Trophoblast cell (in vitro differentiated cells and primary cell): ENCODE data around the gene PPP2R1B.
"Not testable (repeated sequence)": the region's sequence is repeated elsewhere in the genome, so short reads cannot be mapped to it uniquely, and the experiment has no call there.

Experiments used
- DNase-seq, 2 donors: peaks; one replicate each; pipeline ENCODE4 v3.0.0-alpha.2; 2016
- H2AFZ ChIP-seq: 2 replicates; pipeline ENCODE4 v1.6.1; 2013; ENCODE audit warnings: low read length, moderate library complexity, mild to moderate bottlenecking; ENCODE audit not compliant: insufficient read depth, poor library complexity
- H2AK5ac ChIP-seq: 2 replicates; pipeline ENCODE4 v1.6.1; 2013; ENCODE audit warnings: mild to moderate bottlenecking, low read length
- H2BK120ac ChIP-seq: 2 replicates; pipeline ENCODE4 v1.6.1; 2013; ENCODE audit warnings: low read length, mild to moderate bottlenecking, moderate library complexity; ENCODE audit not compliant: insufficient read depth, poor library complexity
- H2BK12ac ChIP-seq: 2 replicates; pipeline ENCODE4 v1.6.1; 2013; ENCODE audit warnings: mild to moderate bottlenecking, low read length, moderate library complexity
- H2BK5ac ChIP-seq: 2 replicates; pipeline ENCODE4 v1.6.1; 2013; ENCODE audit warnings: low read length, low read depth, moderate library complexity, mild to moderate bottlenecking; ENCODE audit not compliant: poor library complexity
- H3K14ac ChIP-seq: 2 replicates; pipeline ENCODE4 v1.6.1; 2013; ENCODE audit warnings: mild to moderate bottlenecking, low read length
- H3K18ac ChIP-seq: 2 replicates; pipeline ENCODE4 v1.6.1; 2013; ENCODE audit warnings: mild to moderate bottlenecking, low read length
- H3K23ac ChIP-seq: 2 replicates; pipeline ENCODE4 v1.6.1; 2013; ENCODE audit warnings: low read length
- H3K27ac ChIP-seq: 2 replicates; pipeline ENCODE4 v1.5.1; 2013; ENCODE audit warnings: low read depth, mild to moderate bottlenecking, inconsistent platforms, low read length, moderate library complexity
- H3K27me3 ChIP-seq: 2 replicates; pipeline ENCODE4 v1.6.1; 2013; ENCODE audit warnings: inconsistent platforms, mild to moderate bottlenecking, low read length, moderate library complexity; ENCODE audit not compliant: insufficient read depth
- H3K36me3 ChIP-seq, 2 experiments: 1 replicate in 1 of 2; 2 replicates in 1 of 2; pipeline ENCODE4 v1.6.1; 2013; ENCODE audit warnings: low read length in 2 of 2, mild to moderate bottlenecking in 2 of 2, moderate library complexity in 1 of 2; ENCODE audit not compliant: insufficient read depth in 2 of 2, control insufficient read depth in 1 of 2
- H3K4ac ChIP-seq: 2 replicates; pipeline ENCODE4 v1.6.1; 2013; ENCODE audit warnings: low read depth, mild to moderate bottlenecking, low read length, moderate library complexity
- H3K4me1 ChIP-seq, 2 experiments: 1 replicate in 1 of 2; 2 replicates in 1 of 2; pipeline ENCODE4 v1.6.1; 2013; ENCODE audit warnings: low read length in 2 of 2, mild to moderate bottlenecking in 2 of 2, moderate library complexity in 1 of 2; ENCODE audit not compliant: insufficient read depth in 2 of 2, control insufficient read depth in 1 of 2
- H3K4me2 ChIP-seq: 2 replicates; pipeline ENCODE4 v1.6.1; 2013; ENCODE audit warnings: inconsistent platforms, mild to moderate bottlenecking, low read length, moderate library complexity
- H3K4me3 ChIP-seq: 2 replicates; pipeline ENCODE4 v1.5.1; 2013; ENCODE audit warnings: mild to moderate bottlenecking, low read depth, low read length, inconsistent platforms
- H3K79me1 ChIP-seq: one replicate; pipeline ENCODE4 v1.6.1; 2013; ENCODE audit warnings: low read length
- H3K79me2 ChIP-seq: 2 replicates; pipeline ENCODE4 v1.6.1; 2013; ENCODE audit warnings: low read length, mild to moderate bottlenecking; ENCODE audit not compliant: control insufficient read depth, insufficient read depth, poor library complexity
- H3K9ac ChIP-seq: 2 replicates; pipeline ENCODE4 v1.6.1; 2013; ENCODE audit warnings: mild to moderate bottlenecking, low read length
- H3K9me3 ChIP-seq: 2 replicates; pipeline ENCODE4 v1.6.1; 2013; ENCODE audit warnings: low read depth, mild to moderate bottlenecking, control low read depth, inconsistent platforms, low read length; ENCODE audit not compliant: insufficient read depth
- H4K12ac ChIP-seq: 2 replicates; pipeline ENCODE4 v1.6.1; 2013; ENCODE audit warnings: low read depth, mild to moderate bottlenecking, low read length, moderate library complexity
- H4K8ac ChIP-seq: 2 replicates; pipeline ENCODE4 v1.6.1; 2013; ENCODE audit warnings: low read depth, mild to moderate bottlenecking, low read length, moderate library complexity
- H4K91ac ChIP-seq: one replicate; pipeline ENCODE4 v1.6.1; 2013; ENCODE audit warnings: low read depth, mild to moderate bottlenecking, low read length, moderate library complexity
- WGBS: extraction: QIAGEN DNeasy Blood & Tissue Kit; methylation state at CpG from one replicate; pipeline ENCODE4 v1.1.7; 2013; ENCODE audit warnings: missing lambda C conversion rate; ENCODE audit not compliant: insufficient read length, insufficient coverage; ENCODE audit errors: extremely low coverage; 5-methylcytosine and 5-hydroxymethylcytosine counted together

The PPP2R1B gene

DNA sequence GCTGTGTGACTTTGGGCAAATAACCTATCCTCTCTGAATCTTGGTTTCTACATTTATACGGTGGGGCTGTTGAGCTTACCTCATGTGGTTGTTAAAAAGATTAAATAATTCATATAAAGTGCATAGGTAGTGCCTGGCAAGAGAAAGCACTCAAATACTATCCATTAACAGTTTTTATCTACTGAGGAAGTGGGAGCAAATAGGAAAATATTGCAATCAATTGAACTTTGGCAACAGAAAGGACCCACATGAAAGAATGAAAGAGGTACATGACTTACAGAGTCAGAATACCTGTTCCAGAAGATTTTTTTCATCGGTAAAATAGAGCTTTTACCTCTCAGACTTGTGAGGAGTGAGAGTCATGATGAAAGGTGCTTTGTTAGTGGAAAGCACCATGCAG, 6.3 kb upstream of the PPP2R1B start:
- Histone ChIP-seq H3K9me3 (no peaks in the 10 kb centered on the region), H3K27me3 (no peaks in the 10 kb centered on the region), H3K18ac (no peak overlapping the region), H2AK5ac (no peak overlapping the region), H3K4ac (no peak overlapping the region), H4K12ac (no peak overlapping the region), H2AFZ (no peak overlapping the region), H2BK5ac (no peak overlapping the region), H3K79me1 (no peaks in the 10 kb centered on the region), H3K14ac (no peak overlapping the region), H3K79me2 (no peaks in the 10 kb centered on the region), H2BK120ac (no peak overlapping the region), H2BK12ac (no peak overlapping the region), H3K36me3 (no peaks in the 10 kb centered on the region), H4K8ac (no peak overlapping the region), H3K4me1 (no peaks in the 10 kb centered on the region), H3K4me3 (no peak overlapping the region), H3K27ac (no peak overlapping the region), H3K9ac (no peak overlapping the region), H3K4me2 (no peak overlapping the region), H4K91ac (no peak overlapping the region), H3K23ac (no peak overlapping the region)
- WGBS = no CpG with 5 or more reads among the region's 2 CpGs
- no peak for DNase-seq

DNA sequence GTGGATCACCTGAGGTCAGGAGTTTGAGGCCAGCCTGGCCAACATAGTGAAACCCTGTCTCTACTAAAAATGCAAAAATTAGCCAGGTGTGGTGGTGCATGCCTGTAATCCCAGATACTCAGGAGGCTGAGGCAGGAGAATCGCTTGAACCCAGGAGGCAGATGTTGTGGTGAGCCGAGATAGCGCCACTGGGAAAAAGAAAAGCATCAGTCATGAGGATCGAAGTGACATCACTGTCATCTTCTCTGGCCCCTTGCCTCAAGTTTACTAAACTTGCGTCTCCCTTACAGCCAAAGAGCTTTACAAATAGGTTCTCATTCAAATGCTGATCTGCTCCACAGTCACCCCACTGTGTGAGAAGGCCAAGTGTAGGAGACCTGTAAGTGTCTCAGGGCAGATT, 5.0 kb upstream of the PPP2R1B start:
- not testable (repeated sequence) for H3K79me2 ChIP-seq, H3K4me1 ChIP-seq, H3K18ac ChIP-seq, H3K9ac ChIP-seq, H4K91ac ChIP-seq, H3K4ac ChIP-seq, H3K23ac ChIP-seq, H2BK5ac ChIP-seq, H4K12ac ChIP-seq, H3K36me3 ChIP-seq, H2AFZ ChIP-seq, H3K79me1 ChIP-seq, H3K27ac ChIP-seq, H3K27me3 ChIP-seq, H2BK12ac ChIP-seq, H3K9me3 ChIP-seq, DNase-seq, H3K14ac ChIP-seq, H3K4me3 ChIP-seq, H2BK120ac ChIP-seq, H2AK5ac ChIP-seq, H4K8ac ChIP-seq, H3K4me2 ChIP-seq
- no CpG with 5 or more reads among the region's 5 CpGs for WGBS

DNA sequence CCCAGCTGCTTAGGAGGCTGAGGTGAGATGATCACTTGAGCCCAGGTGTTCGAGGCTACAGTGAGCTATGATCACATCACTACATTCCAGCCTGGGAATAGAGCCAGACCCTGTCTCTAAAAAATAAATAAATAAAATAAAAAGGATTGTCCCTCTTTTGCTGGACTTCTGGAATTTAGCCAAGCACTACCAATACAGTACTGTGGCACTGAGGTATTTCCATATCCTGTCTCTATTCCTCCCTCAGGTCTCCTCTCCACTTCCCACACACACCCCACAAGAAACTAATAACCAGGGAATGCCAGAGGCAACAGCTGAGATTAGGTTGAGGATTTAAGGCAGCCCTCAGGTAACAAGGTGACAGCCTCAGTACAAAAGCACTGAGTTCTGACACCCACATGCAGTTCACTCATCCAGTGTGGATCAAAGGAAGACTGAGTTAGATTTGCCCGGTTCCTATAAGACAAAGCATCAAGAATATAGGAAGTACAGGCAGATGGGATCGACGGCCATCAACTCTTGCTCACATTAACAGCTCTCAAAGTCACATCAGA, 4.5 kb upstream of the PPP2R1B start:
- Histone ChIP-seq H3K36me3 (no peaks in the 10 kb centered on the region), H2BK12ac (no peak overlapping the region), H3K4me2 (no peak overlapping the region), H3K4ac (no peak overlapping the region), H3K14ac (no peak overlapping the region), H3K23ac (no peak overlapping the region), H3K79me2 (peaks cover 7% of the 10 kb centered on the region), H3K27me3 (no peaks in the 10 kb centered on the region), H2BK120ac (no peak overlapping the region), H3K79me1 (peaks cover 8% of the 10 kb centered on the region), H4K8ac (no peak overlapping the region), H3K4me3 (no peak overlapping the region), H3K9me3 (no peaks in the 10 kb centered on the region), H2AFZ (no peak overlapping the region), H4K12ac (no peak overlapping the region), H3K27ac (no peak overlapping the region), H2AK5ac (no peak overlapping the region), H3K4me1 (peaks cover 0 to 2% of the 10 kb centered on the region in 2 experiments), H4K91ac (no peak overlapping the region), H3K9ac (no peak overlapping the region), H2BK5ac (no peak overlapping the region), H3K18ac (no peak overlapping the region)
- WGBS = no CpG with 5 or more reads among the region's 4 CpGs
- no peak for DNase-seq

DNA sequence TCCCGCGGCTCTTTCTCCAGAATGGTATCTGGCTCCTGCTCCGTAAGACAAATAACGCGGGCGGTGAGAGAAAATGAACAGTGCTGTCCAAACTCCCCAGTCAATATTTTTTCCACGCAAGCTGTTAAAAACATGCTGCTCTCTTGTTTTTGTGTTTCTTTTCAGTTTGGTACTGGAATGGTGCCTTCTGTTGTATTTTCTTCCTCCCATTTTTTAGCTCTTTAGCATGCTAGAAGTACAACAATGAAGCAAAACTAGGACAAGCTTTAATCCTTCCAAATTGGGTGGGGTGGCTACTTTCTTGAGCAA, 599 bp upstream of the PPP2R1B start:
- Histone ChIP-seq H4K91ac (no peak overlapping the region), H3K4me1 (peaks cover 0 to 2% of the 10 kb centered on the region in 2 experiments), H3K79me2 (peaks cover 8% of the 10 kb centered on the region), H4K8ac (peak overlapping the region; percentile 98), H3K4me3 (peak overlapping the region; percentile 66), H3K36me3 (peaks cover 3 to 13% of the 10 kb centered on the region in 2 experiments), H2AFZ (peak overlapping the region; percentile 94), H3K27me3 (no peaks in the 10 kb centered on the region), H2BK120ac (no peak overlapping the region), H3K27ac (peak overlapping the region; percentile 81), H3K79me1 (peaks cover 9% of the 10 kb centered on the region), H3K18ac (no peak overlapping the region), H2BK12ac (no peak overlapping the region), H4K12ac (no peak overlapping the region), H3K4me2 (peak overlapping the region; percentile 97), H2BK5ac (peak overlapping the region; percentile 97), H3K9me3 (no peaks in the 10 kb centered on the region), H3K23ac (no peak overlapping the region), H2AK5ac (no peak overlapping the region), H3K4ac (no peak overlapping the region), H3K14ac (no peak overlapping the region), H3K9ac (no peak overlapping the region)
- WGBS = no CpG with 5 or more reads among the region's 7 CpGs
- no peak for DNase-seq
